ENCODE data around the gene JARID2.

DNA sequence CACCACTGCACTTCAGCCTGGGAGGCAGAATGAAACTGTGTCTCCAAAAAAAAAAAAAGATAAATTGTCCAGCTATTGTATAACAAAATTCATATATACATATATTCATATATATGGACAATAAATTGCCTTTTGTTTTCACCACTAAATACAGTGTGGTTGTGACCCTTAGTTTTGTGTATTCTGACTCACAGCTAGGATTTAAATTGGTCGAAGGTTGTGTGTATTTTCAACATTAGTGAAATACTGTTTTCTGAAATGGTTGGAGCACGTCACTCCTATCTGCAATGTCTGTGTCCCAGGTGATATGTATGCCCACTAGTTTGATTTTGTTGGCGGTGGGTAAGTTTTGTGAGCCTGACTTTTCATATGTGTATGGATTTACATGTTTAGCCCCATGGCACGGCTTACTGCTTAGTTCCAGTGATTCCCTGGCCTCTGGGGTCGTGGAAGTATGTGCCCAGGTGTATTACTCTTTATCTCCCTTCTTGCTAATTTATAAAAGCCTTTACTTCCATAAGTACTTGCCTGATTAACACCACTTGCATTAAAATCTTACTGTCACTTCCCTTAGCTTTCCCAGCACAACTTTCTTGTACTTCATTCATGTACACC is 33.3 kb downstream of the JARID2 start:
- no peak for TF ChIP-seq SP1 (IDR thresholded peaks at IDR 0.05)
- TF ChIP-seq TAF1 (conservative IDR thresholded peaks at IDR 0.05), result no peak
- TF ChIP-seq FOXA1 (IDR thresholded peaks at IDR 0.05), result no peak
- no peak for TF ChIP-seq RAD21 (IDR thresholded peaks at IDR 0.05)
- TF ChIP-seq CTCF (IDR thresholded peaks at IDR 0.05; ENCODE audit: low read depth, low read length, missing input control), result no peak
- TF ChIP-seq, protein P1, sequence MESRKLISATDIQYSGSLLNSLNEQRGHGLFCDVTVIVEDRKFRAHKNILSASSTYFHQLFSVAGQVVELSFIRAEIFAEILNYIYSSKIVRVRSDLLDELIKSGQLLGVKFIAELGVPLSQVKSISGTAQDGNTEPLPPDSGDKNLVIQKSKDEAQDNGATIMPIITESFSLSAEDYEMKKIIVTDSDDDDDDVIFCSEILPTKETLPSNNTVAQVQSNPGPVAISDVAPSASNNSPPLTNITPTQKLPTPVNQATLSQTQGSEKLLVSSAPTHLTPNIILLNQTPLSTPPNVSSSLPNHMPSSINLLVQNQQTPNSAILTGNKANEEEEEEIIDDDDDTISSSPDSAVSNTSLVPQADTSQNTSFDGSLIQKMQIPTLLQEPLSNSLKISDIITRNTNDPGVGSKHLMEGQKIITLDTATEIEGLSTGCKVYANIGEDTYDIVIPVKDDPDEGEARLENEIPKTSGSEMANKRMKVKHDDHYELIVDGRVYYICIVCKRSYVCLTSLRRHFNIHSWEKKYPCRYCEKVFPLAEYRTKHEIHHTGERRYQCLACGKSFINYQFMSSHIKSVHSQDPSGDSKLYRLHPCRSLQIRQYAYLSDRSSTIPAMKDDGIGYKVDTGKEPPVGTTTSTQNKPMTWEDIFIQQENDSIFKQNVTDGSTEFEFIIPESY (IDR thresholded peaks at IDR 0.05), result no peak
- TF ChIP-seq YY1 (IDR thresholded peaks at IDR 0.05), result no peak
- no peak for TF ChIP-seq ATF3 (IDR thresholded peaks at IDR 0.05)
- TF ChIP-seq, protein P2, sequence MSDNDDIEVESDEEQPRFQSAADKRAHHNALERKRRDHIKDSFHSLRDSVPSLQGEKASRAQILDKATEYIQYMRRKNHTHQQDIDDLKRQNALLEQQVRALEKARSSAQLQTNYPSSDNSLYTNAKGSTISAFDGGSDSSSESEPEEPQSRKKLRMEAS (IDR thresholded peaks at IDR 0.05), result no peak
- no peak for TF ChIP-seq EGR1 (IDR thresholded peaks at IDR 0.05; ENCODE audit: low read depth in 2 of 2)
- TF ChIP-seq FOXA2 (IDR thresholded peaks at IDR 0.05), result no peak
- TF ChIP-seq NR2F2 (IDR thresholded peaks at IDR 0.05), result no peak
- TF ChIP-seq REST (IDR thresholded peaks at IDR 0.05), result no peak
- TF ChIP-seq JUND (IDR thresholded peaks at IDR 0.05), result no peak

All from liver (tissue), 3 donors.